Measurements from ENCODE around the gene BMP4.

Gene BMP4

DNA sequence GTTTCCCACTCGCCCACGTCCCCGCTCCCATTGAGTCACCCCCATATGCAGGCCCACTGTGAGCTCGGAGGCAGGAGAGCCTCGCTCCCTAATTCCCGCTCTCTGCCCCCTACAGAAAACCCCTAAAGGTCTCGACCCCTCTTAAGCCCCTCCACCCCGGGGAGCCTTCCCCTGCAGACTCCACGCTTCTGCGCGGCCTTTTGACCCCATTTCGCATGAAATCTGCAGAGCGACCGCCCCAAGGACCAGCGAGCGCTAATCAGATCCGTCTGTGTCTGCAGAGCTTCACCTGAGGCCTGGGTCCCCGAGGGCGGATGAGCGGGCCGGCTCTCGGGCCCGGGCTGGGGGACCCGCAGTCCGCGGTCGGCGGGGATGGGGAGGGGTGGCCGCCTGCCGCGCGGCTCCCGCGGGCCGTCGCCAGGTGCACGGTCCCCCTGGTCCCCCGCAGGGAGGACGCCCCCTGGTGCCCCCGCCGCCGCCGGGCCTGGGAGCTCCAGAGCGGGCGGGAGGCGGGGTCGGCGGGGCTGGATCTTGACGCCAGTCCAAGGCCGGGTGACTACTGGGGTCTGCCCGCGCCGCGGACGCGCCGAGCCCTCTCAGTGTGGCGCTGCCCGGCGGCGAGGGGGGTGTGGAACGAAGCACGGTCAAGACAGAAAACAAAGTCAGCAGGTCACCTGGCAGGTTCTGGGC, 10.1 kb downstream of the BMP4 start:
- DNase-seq: peak in 1 of 56 donors; percentile 22

DNA sequence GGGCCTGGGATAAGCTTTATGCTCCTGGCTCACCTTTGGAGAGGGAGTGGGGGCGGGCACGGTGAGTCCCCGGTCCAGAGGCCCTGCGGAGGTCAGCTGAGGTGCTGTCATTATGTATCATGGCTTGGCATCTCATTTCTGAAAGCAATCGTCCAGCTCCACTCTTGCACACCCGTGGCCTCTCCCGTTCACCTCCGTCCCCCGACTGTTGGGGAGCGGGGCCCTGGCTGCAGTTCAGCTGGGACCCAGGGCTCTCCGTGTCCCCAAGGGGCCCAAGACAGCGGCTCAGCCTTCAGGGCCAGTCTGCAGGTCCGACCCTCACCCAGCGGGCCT, 10.6 kb downstream of the BMP4 start:
- DNase-seq: no peak

- DNase-seq: no peak
Measured at GRCh38 chr14:53943751-53944083, 12.9 kb downstream of the BMP4 start.

DNA sequence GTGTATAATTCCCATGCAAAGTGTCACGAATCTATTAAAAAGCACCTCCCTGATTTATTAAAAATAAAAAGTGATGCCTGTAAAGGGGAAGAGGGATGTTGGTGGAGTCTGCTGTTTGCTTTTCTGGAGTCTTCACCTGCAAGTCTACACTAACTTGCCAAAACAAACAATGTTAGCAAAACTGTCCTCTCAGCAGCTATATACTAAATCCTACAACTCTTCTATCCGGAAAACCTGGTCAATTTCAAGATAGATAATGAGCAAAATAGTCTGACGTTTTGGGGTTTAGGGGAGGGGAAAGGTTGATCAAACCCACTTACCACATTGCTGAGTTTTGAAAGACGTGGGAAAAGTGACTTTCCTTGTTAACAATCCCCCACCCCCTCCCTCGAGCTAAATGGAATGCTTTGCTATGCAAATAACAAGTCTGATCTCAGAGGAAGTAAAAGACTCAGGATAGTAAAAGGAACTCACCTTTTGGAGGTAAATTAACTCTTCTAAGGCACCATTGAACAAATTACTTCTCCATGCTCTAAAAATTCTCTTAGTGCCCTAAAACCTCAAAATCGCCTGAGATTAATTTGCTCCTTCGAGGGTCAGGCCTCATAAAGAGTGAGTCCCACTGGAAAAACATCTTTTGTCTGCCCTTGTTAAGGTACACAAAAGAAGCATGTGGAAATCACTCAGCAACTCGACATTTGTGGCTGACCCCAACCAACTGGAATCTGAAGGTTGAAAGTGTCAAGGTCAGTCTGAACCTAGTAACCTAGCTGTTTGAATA, 13.5 kb downstream of the BMP4 start:
- no peak for DNase-seq

DNA sequence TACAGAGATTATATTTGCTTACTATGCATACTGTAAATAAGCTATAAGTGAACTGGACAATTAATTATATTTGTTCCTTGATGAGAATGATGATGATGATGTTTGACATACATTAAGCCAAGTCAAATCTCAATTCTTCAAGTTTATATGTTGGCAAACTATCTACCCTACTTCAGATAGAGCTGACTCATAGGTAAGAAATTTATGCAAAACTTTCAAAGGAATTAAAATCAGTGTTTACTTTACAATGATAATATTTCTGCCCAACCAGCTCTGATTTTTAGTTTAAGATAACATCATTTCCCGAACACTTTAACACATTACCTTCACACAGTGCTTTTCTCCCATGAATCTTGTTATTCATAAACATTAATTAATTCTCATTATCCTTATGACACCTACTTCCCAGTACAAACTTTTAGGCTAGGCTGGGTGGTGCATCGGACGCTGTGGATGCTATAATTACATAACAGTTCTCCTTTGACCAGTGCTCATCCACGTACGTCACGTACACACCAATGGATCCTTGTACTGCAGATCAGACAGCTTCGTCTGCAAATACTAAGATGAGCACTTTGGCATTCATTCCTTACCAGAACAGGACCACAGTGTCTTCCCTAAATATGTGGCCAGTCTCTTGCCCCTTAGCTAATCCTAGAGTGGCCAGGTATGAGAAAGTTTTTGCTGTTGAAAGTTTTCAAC, 18.3 kb downstream of the BMP4 start:
- no peak for DNase-seq

- no peak for DNase-seq
Measured at GRCh38 chr14:53934778-53935414, 21.7 kb downstream of the BMP4 start.

DNA sequence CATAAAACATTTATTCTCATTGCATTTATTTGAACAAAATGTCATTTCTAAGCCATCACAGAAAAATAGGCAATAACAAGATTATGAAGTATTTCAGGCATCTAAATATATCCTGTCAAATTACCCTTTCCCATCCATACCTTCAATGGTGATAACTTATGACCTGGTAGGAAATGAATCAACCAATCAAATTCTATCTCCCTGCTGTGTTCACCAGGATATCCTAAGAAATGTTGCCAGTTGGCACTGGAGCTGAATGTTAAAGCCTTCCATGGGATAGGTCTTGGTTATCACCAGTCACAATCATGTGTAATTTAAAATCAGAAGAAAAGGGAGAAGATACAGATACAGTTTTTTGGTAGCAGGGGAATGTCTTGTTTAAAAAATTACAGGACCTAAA, 23.7 kb downstream of the BMP4 start:
- DNase-seq: no peak

- DNase-seq: no peak
Measured at GRCh38 chr14:53929871-53930715, 26.5 kb downstream of the BMP4 start.

DNA sequence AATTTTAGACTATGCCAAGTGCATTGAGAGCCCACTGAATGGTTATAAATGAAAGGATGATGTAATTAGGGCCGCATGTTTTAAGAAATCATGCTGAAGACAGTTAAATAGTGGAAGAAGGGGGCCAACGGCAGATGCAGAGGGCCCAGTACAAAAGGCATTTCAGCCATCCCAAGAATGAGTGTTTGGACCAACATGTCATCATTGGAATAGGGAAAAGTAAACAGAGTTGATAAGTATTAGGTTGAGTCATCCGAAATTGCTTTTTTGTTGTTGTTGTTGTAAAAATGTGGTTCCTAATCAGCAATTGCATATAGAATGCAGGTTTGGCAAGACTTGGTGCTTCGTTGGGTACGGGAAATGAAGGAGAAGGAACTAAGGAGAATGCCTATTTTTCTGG, 29.5 kb downstream of the BMP4 start:
- no peak for DNase-seq

DNA sequence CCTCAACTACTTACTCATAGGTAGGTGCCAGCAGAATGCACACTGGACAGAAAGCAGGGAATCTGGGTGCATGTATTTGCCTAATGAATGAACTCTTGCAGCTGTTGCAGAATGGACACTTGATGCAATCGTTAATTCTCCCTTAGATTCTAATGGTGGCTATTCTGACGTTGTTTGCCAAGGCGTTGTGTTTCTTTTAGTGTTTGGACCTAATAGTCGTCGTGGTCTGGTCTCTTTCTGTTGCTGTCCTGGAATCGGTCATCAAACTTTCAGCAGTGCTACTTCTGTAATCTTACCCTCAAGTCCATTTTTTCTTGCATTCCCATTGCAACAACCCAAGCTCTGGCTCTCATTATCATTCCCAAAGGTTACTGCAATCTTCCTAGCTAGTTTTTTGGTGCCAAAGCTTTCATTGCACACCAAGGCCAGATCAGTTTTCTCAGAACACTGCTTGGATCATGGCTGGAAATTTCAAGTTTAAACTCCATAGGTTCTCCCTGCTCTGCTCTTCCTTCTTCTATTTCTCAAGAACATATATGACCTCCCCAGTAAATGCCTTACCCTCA, 31.3 kb downstream of the BMP4 start:
- no peak for DNase-seq

GRCh38 chr14:53924753-53925152, 31.9 kb downstream of the BMP4 start:
- no peak for DNase-seq

- DNase-seq: no peak
Measured at GRCh38 chr14:53921027-53921426, 35.6 kb downstream of the BMP4 start.

- no peak for DNase-seq
Measured at GRCh38 chr14:53916239-53916638, 40.4 kb downstream of the BMP4 start.

DNA sequence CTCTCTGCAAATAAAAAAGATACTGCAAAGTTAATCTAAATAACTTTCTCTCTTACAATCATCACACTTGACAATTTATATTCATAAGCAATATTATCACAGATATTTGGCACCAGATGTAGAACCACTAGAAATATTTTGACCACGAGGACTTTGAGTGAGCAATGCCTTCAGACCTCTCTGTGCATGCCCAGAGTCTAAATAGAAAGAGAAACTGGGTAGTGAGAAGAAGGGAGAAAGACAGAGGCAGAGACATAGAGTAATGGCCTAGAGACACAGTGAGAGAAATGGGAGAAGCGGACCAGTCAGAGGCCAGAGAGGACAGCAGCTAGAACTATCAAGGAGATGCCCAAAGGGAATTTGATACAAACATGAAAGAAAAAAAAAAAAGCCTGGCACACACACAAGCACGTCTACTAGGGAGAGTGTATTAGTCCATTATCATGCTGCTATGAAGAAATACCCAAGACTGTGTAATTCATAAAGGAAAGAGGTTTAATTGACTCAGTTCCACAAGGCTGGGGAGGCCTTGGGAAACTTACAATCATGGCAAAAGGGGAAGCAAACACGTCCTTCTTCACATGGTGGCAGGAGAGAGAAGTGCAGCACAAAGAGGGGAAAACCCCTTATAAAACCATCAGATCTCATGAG, 41.1 kb downstream of the BMP4 start:
- no peak for DNase-seq

DNA sequence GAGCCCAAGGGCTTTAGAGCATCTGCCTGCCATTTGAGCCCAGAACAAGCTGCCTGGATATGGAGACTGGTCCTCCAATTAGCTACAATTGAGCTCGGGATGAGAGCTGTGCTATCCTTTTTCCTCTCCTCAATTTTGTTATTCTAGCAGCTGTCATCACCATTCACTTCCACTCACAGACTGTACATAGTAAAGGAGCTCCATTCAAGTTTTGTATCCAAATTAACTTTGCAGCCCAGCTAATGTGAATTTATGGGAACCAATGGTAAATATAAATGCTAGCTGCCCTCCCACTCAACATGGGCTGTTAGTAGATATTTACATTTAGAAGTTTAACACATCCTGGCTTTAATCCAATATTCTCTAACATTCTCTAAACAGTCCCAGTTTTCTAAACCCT, 44.6 kb downstream of the BMP4 start:
- no peak for DNase-seq

- DNase-seq: no peak
Measured at GRCh38 chr14:53908416-53908815, 48.2 kb downstream of the BMP4 start.

DNA sequence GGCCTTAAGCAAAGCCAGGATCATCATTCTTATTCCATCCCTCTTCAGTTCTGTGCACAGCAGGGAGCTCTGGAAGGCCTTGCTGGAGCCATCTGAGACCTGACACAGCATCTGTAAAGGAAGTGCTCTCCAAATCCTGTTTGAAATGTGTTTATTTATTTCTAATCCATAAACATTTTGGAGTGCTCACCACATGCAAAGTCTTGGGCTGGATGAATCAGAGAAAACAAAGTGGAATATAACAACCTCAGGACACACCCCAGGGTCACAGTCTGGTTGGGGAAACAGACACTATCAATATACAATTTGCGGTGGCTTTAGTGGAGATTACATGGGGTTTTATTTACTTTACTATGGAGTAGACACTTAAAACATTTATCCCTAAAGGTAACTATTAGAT, 54.3 kb downstream of the BMP4 start:
- DNase-seq: no peak

GRCh38 chr14:53900499-53900898, 56.1 kb downstream of the BMP4 start:
- DNase-seq: no peak
